Smooth muscle cell (in vitro differentiated cells): ENCODE data around the gene OR52E1. TPM values are rescaled to one million over a fixed set of nuclear protein-coding genes. Genes with fewer than 3 reads are reported as not detected.

ENCODE experiments used
- DNase-seq: peaks from one replicate; lab custom pipeline; 2025; ENCODE audit not compliant: unreplicated experiment; lab: John Stamatoyannopoulos, UW
- H2AFZ ChIP-seq: fragments of 200-600 bp; sonication (generic); 2 replicates; pipeline ENCODE4 v1.6.0; 2016; ENCODE audit warnings: antibody characterized with exemption, low read depth, mild to moderate bottlenecking
- H3F3A ChIP-seq: fragments of 200-600 bp; sonication (generic); 2 replicates; pipeline ENCODE4 v1.6.0; 2017; ENCODE audit warnings: antibody characterized with exemption, low read depth
- H3K27ac ChIP-seq: fragments of 200-600 bp; sonication (generic); 2 replicates; pipeline ENCODE4 v1.5.1; 2016; ENCODE audit warnings: low read depth, mild to moderate bottlenecking
- H3K27me3 ChIP-seq: fragments of 200-600 bp; sonication (generic); 2 replicates; pipeline ENCODE4 v1.6.1; 2016; ENCODE audit warnings: low read depth, mild to moderate bottlenecking
- H3K36me3 ChIP-seq: fragments of 200-600 bp; sonication (generic); 2 replicates; pipeline ENCODE4 v1.5.1; 2016; ENCODE audit warnings: low read depth
- H3K4me1 ChIP-seq: fragments of 200-600 bp; sonication (generic); 2 replicates; pipeline ENCODE4 v1.5.1; 2016; ENCODE audit warnings: low read depth
- H3K4me2 ChIP-seq: fragments of 200-600 bp; sonication (generic); 2 replicates; pipeline ENCODE4 v1.6.0; 2016; ENCODE audit warnings: mild to moderate bottlenecking
- H3K4me3 ChIP-seq: fragments of 200-600 bp; sonication (generic); 2 replicates; pipeline ENCODE4 v1.5.1; 2016; ENCODE audit warnings: mild to moderate bottlenecking
- H3K79me2 ChIP-seq: fragments of 200-600 bp; sonication (generic); 2 replicates; pipeline ENCODE4 v1.6.0; 2016; ENCODE audit warnings: low read depth, mild to moderate bottlenecking
- H3K9ac ChIP-seq: fragments of 200-600 bp; sonication (generic); 2 replicates; pipeline ENCODE4 v1.6.0; 2016; ENCODE audit warnings: low read depth
- H3K9me3 ChIP-seq: fragments of 200-600 bp; sonication (generic); replicated peaks from 2 replicates; pipeline ENCODE4 v1.5.1; 2016; ENCODE audit warnings: low read depth
- H4K20me1 ChIP-seq: fragments of 200-600 bp; sonication (generic); 2 replicates; pipeline ENCODE4 v1.6.0; 2016; ENCODE audit warnings: low read depth
- CTCF ChIP-seq: fragments of 200-600 bp; sonication (generic); IDR thresholded peaks from 2 replicates; pipeline ENCODE4 v1.5.1; 2017; ENCODE audit warnings: borderline replicate concordance, mild to moderate bottlenecking, antibody characterized with exemption; ENCODE audit not compliant: insufficient read depth, poor library complexity, severe bottlenecking
- WGBS: methylation state at CpG from one replicate; pipeline ENCODE4 v1.1.7; 2016; ENCODE audit warnings: low lambda C conversion rate; 5-methylcytosine and 5-hydroxymethylcytosine counted together
- polyA plus RNA-seq: library from polyadenylated mRNA; unstranded; fragments of >200 nt; fragmentation: Nextera tagmentation; extraction: Ambion mirVana; gene quantifications from 2 replicates; pipeline ENCODE4 v1.2.1, GENCODE V29; 2016
- total RNA-seq: library from RNA; depleted of rRNA; stranded (reverse); fragments of >200 nt; gene quantifications from 2 replicates; pipeline ENCODE4 v1.2.3, GENCODE V29; 2014

Gene OR52E1
- total and polyA plus RNA-seq, 2 experiments from 2014 or later, result not detected

GRCh38 chr11:5038341-5038740, 31.0 kb upstream of the OR52E1 start:
- Histone ChIP-seq H3K9me3 (no peaks in the 10 kb centered on the region), H3K36me3 (no peaks in the 10 kb centered on the region), H3K27me3 (no peaks in the 10 kb centered on the region), H3K4me2 (no peak overlapping the region), H3K9ac (no peak overlapping the region), H3K4me3 (no peak overlapping the region), H2AFZ (no peak overlapping the region), H3F3A (no peaks in the 10 kb centered on the region), H3K4me1 (no peaks in the 10 kb centered on the region), H4K20me1 (no peaks in the 10 kb centered on the region), H3K27ac (no peak overlapping the region), H3K79me2 (no peaks in the 10 kb centered on the region)
- WGBS, result 100% methylated on average over 1 of the region's 1 CpG
- no peak for DNase-seq
- no peak for TF ChIP-seq CTCF

- Histone ChIP-seq H3K36me3 (no peaks in the 10 kb centered on the region), H3K4me3 (no peak overlapping the region), H3K4me2 (no peak overlapping the region), H3K4me1 (no peaks in the 10 kb centered on the region), H3K9ac (no peak overlapping the region), H3K9me3 (no peaks in the 10 kb centered on the region), H4K20me1 (no peaks in the 10 kb centered on the region), H3K79me2 (no peaks in the 10 kb centered on the region), H3F3A (no peaks in the 10 kb centered on the region), H2AFZ (no peak overlapping the region), H3K27me3 (no peaks in the 10 kb centered on the region), H3K27ac (no peak overlapping the region)
- no peak for TF ChIP-seq CTCF
- 66% methylated on average over 4 of the region's 4 CpGs for WGBS
- no peak for DNase-seq
Measured at GRCh38 chr11:5040876-5041275, 28.5 kb upstream of the OR52E1 start.

- no peak overlapping the region for H3K9ac ChIP-seq
- DNase-seq, result no peak
- no peaks in the 10 kb centered on the region for H3F3A ChIP-seq
- no peaks in the 10 kb centered on the region for H3K9me3 ChIP-seq
- H2AFZ ChIP-seq, result no peak overlapping the region
- WGBS, result 95% methylated on average over 3 of the region's 3 CpGs
- no peaks in the 10 kb centered on the region for H3K36me3 ChIP-seq
- H3K27me3 ChIP-seq, result no peaks in the 10 kb centered on the region
- no peak overlapping the region for H3K4me2 ChIP-seq
- no peak overlapping the region for H3K27ac ChIP-seq
- H3K79me2 ChIP-seq, result no peaks in the 10 kb centered on the region
- no peaks in the 10 kb centered on the region for H3K4me1 ChIP-seq
- TF ChIP-seq CTCF, result no peak
- H3K4me3 ChIP-seq, result no peak overlapping the region
- no peaks in the 10 kb centered on the region for H4K20me1 ChIP-seq
Measured at GRCh38 chr11:5042091-5042490, 27.3 kb upstream of the OR52E1 start.

- Histone ChIP-seq H4K20me1 (no peaks in the 10 kb centered on the region), H2AFZ (no peak overlapping the region), H3K36me3 (no peaks in the 10 kb centered on the region), H3K27me3 (no peaks in the 10 kb centered on the region), H3K4me3 (no peak overlapping the region), H3K27ac (peak overlapping the region; percentile 14), H3K9me3 (no peaks in the 10 kb centered on the region), H3K9ac (no peak overlapping the region), H3K4me2 (peak overlapping the region; percentile 15), H3K79me2 (no peaks in the 10 kb centered on the region), H3K4me1 (no peaks in the 10 kb centered on the region), H3F3A (no peaks in the 10 kb centered on the region)
- no peak for TF ChIP-seq CTCF
- DNase-seq, result no peak
- WGBS, result 59% methylated on average over 2 of the region's 2 CpGs
Measured at GRCh38 chr11:5043380-5043779, 26.0 kb upstream of the OR52E1 start.
